GM19351 (cell line): ENCODE results near the gene PAPPA.

Source experiments
- ATAC-seq: cut with Tn5 transposase; IDR thresholded peaks from one replicate; pipeline ENCODE4 v1.9.1; 2021; ENCODE audit warnings: mild to moderate bottlenecking, moderate library complexity; ENCODE audit not compliant: unreplicated experiment

PAPPA gene

DNA sequence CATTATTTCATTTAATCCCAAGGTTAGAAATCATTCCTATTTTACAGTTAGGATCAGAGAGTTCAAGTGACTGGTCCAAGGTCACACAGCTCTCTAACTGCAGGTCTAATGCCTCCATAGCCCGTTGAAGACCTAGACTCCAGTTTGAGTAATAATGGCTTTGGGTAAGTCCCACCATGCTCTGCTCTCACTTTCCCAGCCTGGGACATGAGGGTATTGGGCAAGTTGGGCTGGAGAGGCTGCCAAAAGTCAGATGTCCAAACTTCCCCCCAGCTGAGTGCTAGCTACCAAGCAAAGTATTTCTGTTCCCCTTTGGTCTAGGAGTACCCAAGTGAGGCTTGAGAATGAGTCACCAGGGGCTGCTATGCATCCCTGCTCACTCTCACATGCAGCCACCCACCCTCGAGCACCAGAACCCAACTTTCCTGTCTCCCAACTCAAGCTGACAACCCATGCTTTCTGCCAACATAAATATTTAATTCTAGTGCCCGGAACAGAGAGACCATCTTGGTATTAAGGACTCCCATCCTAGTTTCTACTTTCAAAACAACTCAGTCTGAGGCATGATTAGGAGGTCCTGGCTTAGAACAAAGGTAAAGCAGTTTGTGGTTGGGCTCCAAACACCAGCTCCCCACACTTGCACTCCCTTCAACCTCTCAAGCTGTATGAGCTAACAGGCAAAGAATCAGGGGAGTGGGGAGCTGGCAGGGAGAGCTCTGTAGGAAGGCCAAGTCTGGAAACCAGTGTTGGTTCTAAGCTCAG, 297.0 kb downstream of the PAPPA start:
- ATAC-seq, result peak; percentile 93

- ATAC-seq, result no peak
These were observed 298.0 kb downstream of the PAPPA start for GRCh38 chr9:116451500-116452115.
